HG03103 (cell line): ENCODE data around the gene LRFN4.

Experiments
- ATAC-seq: cut with Tn5 transposase; IDR thresholded peaks from one replicate; pipeline ENCODE4 v1.9.1; 2021; ENCODE audit warnings: low read depth; ENCODE audit not compliant: unreplicated experiment

LRFN4 gene

GRCh38 chr11:66844496-66845142, 12.2 kb upstream of the LRFN4 start:
- no peak for ATAC-seq

GRCh38 chr11:66845143-66845875, 11.6 kb upstream of the LRFN4 start:
- no peak for ATAC-seq

- ATAC-seq: no peak
These were observed 11.0 kb upstream of the LRFN4 start for GRCh38 chr11:66845876-66846212.

GRCh38 chr11:66846671-66847091, 10.2 kb upstream of the LRFN4 start:
- no peak for ATAC-seq

GRCh38 chr11:66847461-66848232, 9.2 kb upstream of the LRFN4 start:
- no peak for ATAC-seq

- ATAC-seq: no peak
These were observed 8.0 kb upstream of the LRFN4 start for GRCh38 chr11:66848671-66849500.

- ATAC-seq: no peak
These were observed 7.2 kb upstream of the LRFN4 start for GRCh38 chr11:66849501-66850234.

GRCh38 chr11:66850235-66850587, 6.7 kb upstream of the LRFN4 start:
- ATAC-seq: no peak

GRCh38 chr11:66850588-66851238, 6.2 kb upstream of the LRFN4 start:
- no peak for ATAC-seq

- ATAC-seq: no peak
These were observed 5.6 kb upstream of the LRFN4 start for GRCh38 chr11:66851239-66851596.

GRCh38 chr11:66851698-66852465, 5.0 kb upstream of the LRFN4 start:
- ATAC-seq: no peak

- ATAC-seq: no peak
These were observed 4.2 kb upstream of the LRFN4 start for GRCh38 chr11:66852466-66853241.

- ATAC-seq: no peak
These were observed 3.3 kb upstream of the LRFN4 start for GRCh38 chr11:66853242-66854229.

GRCh38 chr11:66854231-66854661, 2.6 kb upstream of the LRFN4 start:
- ATAC-seq: no peak

GRCh38 chr11:66854729-66855211, 2.1 kb upstream of the LRFN4 start:
- ATAC-seq: no peak

GRCh38 chr11:66855574-66856495, 1.0 kb upstream of the LRFN4 start:
- peak; percentile 71 for ATAC-seq
